HEK293 (cell line): Measurements from ENCODE around the gene DUSP12.

ENCODE experiments used
- CTCF ChIA-PET: fragments of 350-600 bp; formaldehyde crosslinking; extraction: SDS; loops from one replicate; lab custom pipeline; 2021; ENCODE audit warnings: antibody characterized with exemption; lab: Yijun Ruan, JAX
- POLR2A ChIA-PET: fragments of 300-600 bp; formaldehyde crosslinking; extraction: SDS; loops from one replicate; lab custom pipeline; 2020; ENCODE audit warnings: antibody characterized with exemption, inconsistent platforms; lab: Yijun Ruan, JAX
- H3K27ac ChIP-seq: fragments of 200-500 bp; sonication (Bioruptor generic); 2 replicates; pipeline ENCODE4 v1.5.1; 2014; ENCODE audit warnings: low read depth, low read length, control low read depth, inconsistent platforms; ENCODE audit errors: extremely low read depth
- H3K36me3 ChIP-seq, 2 experiments: fragments of 200-500 bp in 1 of 2; sonication (Bioruptor generic) in 1 of 2; 1 replicate in 1 of 2; 2 replicates in 1 of 2; pipeline ENCODE4 v1.5.1; 2014 to 2017; ENCODE audit warnings: inconsistent platforms in 2 of 2, low read length in 2 of 2; ENCODE audit not compliant: control insufficient read depth in 2 of 2, insufficient read depth in 1 of 2
- H3K4me1 ChIP-seq: fragments of 200-500 bp; sonication (Bioruptor generic); 2 replicates; pipeline ENCODE4 v1.5.1; 2014; ENCODE audit warnings: mild to moderate bottlenecking, low read length, inconsistent platforms; ENCODE audit not compliant: control insufficient read depth, insufficient read depth
- H3K4me3 ChIP-seq: 2 replicates; pipeline ENCODE4 v1.5.1; 2011; ENCODE audit warnings: low read depth, mild to moderate bottlenecking, control low read depth, low read length, moderate library complexity
- H3K9me3 ChIP-seq: fragments of 200-500 bp; sonication (Bioruptor generic); 2 replicates; pipeline ENCODE4 v1.5.1; 2014; ENCODE audit warnings: low read depth, low read length, inconsistent platforms; ENCODE audit not compliant: control insufficient read depth, insufficient read depth
- HIC1 ChIP-seq: fragments of 450-650 bp; formaldehyde crosslinking; IDR thresholded peaks from 2 replicates; pipeline ENCODE4 v1.5.1; 2016; ENCODE audit warnings: missing biosample characterization, missing genetic modification characterization
- KLF10 ChIP-seq: fragments of 450-650 bp; IDR thresholded peaks from 2 replicates; pipeline ENCODE4 v1.5.1; 2018; ENCODE audit warnings: missing biosample characterization, mild to moderate bottlenecking, missing genetic modification characterization
- KLF8 ChIP-seq: fragments of 450-650 bp; formaldehyde crosslinking; IDR thresholded peaks from 2 replicates; pipeline ENCODE4 v1.5.1; 2016; ENCODE audit warnings: missing biosample characterization, missing genetic modification characterization
- OVOL3 ChIP-seq: fragments of 450-650 bp; formaldehyde crosslinking; IDR thresholded peaks from 2 replicates; pipeline ENCODE4 v1.5.1; 2016; ENCODE audit warnings: missing biosample characterization, missing genetic modification characterization
- PATZ1 ChIP-seq: fragments of 450-650 bp; formaldehyde crosslinking; IDR thresholded peaks from 2 replicates; pipeline ENCODE4 v1.5.1; 2016; ENCODE audit warnings: missing biosample characterization, missing genetic modification characterization
- YY1 ChIP-seq: fragments of 450-650 bp; formaldehyde crosslinking; IDR thresholded peaks from 2 replicates; pipeline ENCODE4 v1.5.1; 2018; ENCODE audit warnings: missing biosample characterization, missing genetic modification characterization
- ZBTB8A ChIP-seq: fragments of 450-650 bp; formaldehyde crosslinking; IDR thresholded peaks from 2 replicates; pipeline ENCODE4 v1.5.1; 2016; ENCODE audit warnings: missing biosample characterization, missing genetic modification characterization
- ZEB2 ChIP-seq: fragments of 450-650 bp; formaldehyde crosslinking; IDR thresholded peaks from 2 replicates; pipeline ENCODE4 v1.5.1; 2016; ENCODE audit warnings: missing biosample characterization, missing genetic modification characterization
- ZNF302 ChIP-seq: fragments of 450-650 bp; formaldehyde crosslinking; IDR thresholded peaks from 2 replicates; pipeline ENCODE4 v1.5.1; 2016; ENCODE audit warnings: missing biosample characterization, missing genetic modification characterization, low read depth
- ZNF37A ChIP-seq: fragments of 450-650 bp; IDR thresholded peaks from 2 replicates; pipeline ENCODE4 v1.5.1; 2018; ENCODE audit warnings: missing biosample characterization, missing genetic modification characterization
- ZNF404 ChIP-seq: fragments of 450-650 bp; formaldehyde crosslinking; IDR thresholded peaks from 2 replicates; pipeline ENCODE4 v1.5.1; 2017; ENCODE audit warnings: missing biosample characterization, missing genetic modification characterization
- ZNF488 ChIP-seq: fragments of 450-650 bp; formaldehyde crosslinking; IDR thresholded peaks from 2 replicates; pipeline ENCODE4 v1.5.1; 2016; ENCODE audit warnings: missing biosample characterization, missing genetic modification characterization
- ZNF555 ChIP-seq: fragments of 450-650 bp; formaldehyde crosslinking; conservative IDR thresholded peaks from 2 replicates; pipeline ENCODE4 v1.5.1; 2017; ENCODE audit warnings: missing biosample characterization, mild to moderate bottlenecking, missing genetic modification characterization, inconsistent platforms
- ZNF571 ChIP-seq: fragments of 450-650 bp; formaldehyde crosslinking; IDR thresholded peaks from 2 replicates; pipeline ENCODE4 v1.5.0; 2017; ENCODE audit warnings: missing biosample characterization, missing genetic modification characterization
- ZNF580 ChIP-seq: fragments of 450-650 bp; formaldehyde crosslinking; IDR thresholded peaks from 2 replicates; pipeline ENCODE4 v1.5.1; 2016; ENCODE audit warnings: missing biosample characterization, missing genetic modification characterization
- ZNF621 ChIP-seq: fragments of 450-650 bp; formaldehyde crosslinking; IDR thresholded peaks from 2 replicates; pipeline ENCODE4 v1.5.1; 2017; ENCODE audit warnings: missing biosample characterization, missing genetic modification characterization
- ZNF664 ChIP-seq: fragments of 450-650 bp; formaldehyde crosslinking; IDR thresholded peaks from 2 replicates; pipeline ENCODE4 v1.5.1; 2016; ENCODE audit warnings: missing biosample characterization, missing genetic modification characterization
- ZNF677 ChIP-seq: fragments of 450-650 bp; IDR thresholded peaks from 2 replicates; pipeline ENCODE4 v1.5.0; 2018; ENCODE audit warnings: missing biosample characterization, mild to moderate bottlenecking, missing genetic modification characterization, moderate library complexity
- ZNF707 ChIP-seq: fragments of 450-650 bp; formaldehyde crosslinking; IDR thresholded peaks from 2 replicates; pipeline ENCODE4 v1.5.1; 2016; ENCODE audit warnings: missing biosample characterization, missing genetic modification characterization
- ZNF776 ChIP-seq: fragments of 450-650 bp; formaldehyde crosslinking; IDR thresholded peaks from 2 replicates; pipeline ENCODE4 v1.5.0; 2017; ENCODE audit warnings: missing biosample characterization, missing genetic modification characterization, borderline replicate concordance

Gene DUSP12

GRCh38 chr1:161743231-161743630 is 6.4 kb upstream of the DUSP12 start (continued):
- no peak for TF ChIP-seq ZNF571
- TF ChIP-seq ZNF664 (tag by site-specific recombination) = no peak
- TF ChIP-seq, all 188 proteins: peak for 0

- ChIA-PET POLR2A (no interaction called here), CTCF (interaction anchor here (0.6 to 2.0 kb wide), 6 partner anchors 8 to 289 kb away, joined by 3 to 8 read pairs (median 6); no protein-coding TSS in a partner anchor)
- Histone ChIP-seq H3K27ac (no peak overlapping the region), H3K4me1 (no peaks in the 10 kb centered on the region), H3K4me3 (no peak overlapping the region), H3K36me3 (peaks cover 12 to 14% of the 10 kb centered on the region in 2 experiments), H3K9me3 (no peaks in the 10 kb centered on the region)
- TF ChIP-seq ZNF776 (tag by site-specific recombination) (no peak), HIC1 (tag by site-specific recombination) (no peak), ZNF707 (tag by site-specific recombination) (no peak), KLF10 (tag by site-specific recombination) (no peak), KLF8 (tag by site-specific recombination) (no peak), PATZ1 (tag by site-specific recombination) (no peak), ZNF302 (tag by site-specific recombination) (no peak), OVOL3 (tag by site-specific recombination) (no peak), ZNF555 (tag by site-specific recombination) (no peak), ZNF621 (tag by site-specific recombination) (no peak), ZBTB8A (tag by site-specific recombination) (no peak), ZNF488 (tag by site-specific recombination) (no peak), ZNF677 (tag by site-specific recombination) (no peak), YY1 (no peak), ZNF404 (tag by site-specific recombination) (no peak), ZNF37A (no peak)
Measured at GRCh38 chr1:161747801-161748200, 1.8 kb upstream of the DUSP12 start.

GRCh38 chr1:161763522-161764098 is 14.0 kb downstream of the DUSP12 start:
- Histone ChIP-seq H3K27ac (no peak overlapping the region), H3K4me3 (no peak overlapping the region), H3K36me3 (peaks cover 1 to 3% of the 10 kb centered on the region in 2 experiments; a peak in 2 of 3 replicates), H3K9me3 (no peaks in the 10 kb centered on the region), H3K4me1 (no peaks in the 10 kb centered on the region)
- ChIA-PET POLR2A (interaction anchor here (0.6 to 2.0 kb wide), 2 partner anchors 14 to 151 kb away, joined by 6 to 7 read pairs; partner anchors contain the start of gene DUSP12), CTCF (interaction anchor here (0.9 to 2.0 kb wide), 6 partner anchors 10 to 276 kb away, joined by 3 to 14 read pairs (median 3); partner anchors contain the start of gene DUSP12)
- TF ChIP-seq ZEB2 (tag by site-specific recombination) = 0 out of 2 replicates have a peak, but pooled peaks have one; percentile 12
- no peak for TF ChIP-seq ZNF580 (tag by site-specific recombination)
